ENCODE measurements around the gene DLG2.

Gene DLG2

DNA sequence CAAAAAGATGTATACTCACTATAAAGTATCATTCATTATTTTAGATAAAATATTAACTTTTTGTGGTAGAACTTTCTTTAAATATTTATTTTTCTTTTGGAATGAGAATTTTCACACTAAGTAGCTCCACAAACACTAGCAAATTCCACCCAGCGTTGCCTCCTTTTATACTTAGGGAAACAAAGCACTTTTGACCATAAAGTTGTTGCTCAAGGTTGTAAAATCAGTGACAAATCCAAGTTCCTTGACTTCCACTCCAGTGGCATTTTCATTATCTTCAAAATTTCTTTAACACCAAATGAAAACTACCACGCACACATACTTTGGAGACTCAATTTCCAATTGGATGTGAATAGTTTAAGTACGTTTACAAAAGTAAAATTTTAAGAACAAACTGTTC, 431.2 kb downstream of the DLG2 start:
- TF ChIP-seq EZH2phosphoT487 (IDR thresholded peaks at IDR 0.05; ENCODE audit: borderline replicate concordance, low read length): no peak
- TF ChIP-seq, protein P1, sequence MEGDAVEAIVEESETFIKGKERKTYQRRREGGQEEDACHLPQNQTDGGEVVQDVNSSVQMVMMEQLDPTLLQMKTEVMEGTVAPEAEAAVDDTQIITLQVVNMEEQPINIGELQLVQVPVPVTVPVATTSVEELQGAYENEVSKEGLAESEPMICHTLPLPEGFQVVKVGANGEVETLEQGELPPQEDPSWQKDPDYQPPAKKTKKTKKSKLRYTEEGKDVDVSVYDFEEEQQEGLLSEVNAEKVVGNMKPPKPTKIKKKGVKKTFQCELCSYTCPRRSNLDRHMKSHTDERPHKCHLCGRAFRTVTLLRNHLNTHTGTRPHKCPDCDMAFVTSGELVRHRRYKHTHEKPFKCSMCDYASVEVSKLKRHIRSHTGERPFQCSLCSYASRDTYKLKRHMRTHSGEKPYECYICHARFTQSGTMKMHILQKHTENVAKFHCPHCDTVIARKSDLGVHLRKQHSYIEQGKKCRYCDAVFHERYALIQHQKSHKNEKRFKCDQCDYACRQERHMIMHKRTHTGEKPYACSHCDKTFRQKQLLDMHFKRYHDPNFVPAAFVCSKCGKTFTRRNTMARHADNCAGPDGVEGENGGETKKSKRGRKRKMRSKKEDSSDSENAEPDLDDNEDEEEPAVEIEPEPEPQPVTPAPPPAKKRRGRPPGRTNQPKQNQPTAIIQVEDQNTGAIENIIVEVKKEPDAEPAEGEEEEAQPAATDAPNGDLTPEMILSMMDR (IDR thresholded peaks at IDR 0.05; ENCODE audit: low read depth, low read length, poor library complexity, severe bottlenecking): no peak
- Histone ChIP-seq H3K4me3 (ENCODE audit: low read length) (no peak overlapping the region), H3K4me1 (ENCODE audit: control insufficient read depth, low read length) (no peaks in the 10 kb centered on the region)

DNA sequence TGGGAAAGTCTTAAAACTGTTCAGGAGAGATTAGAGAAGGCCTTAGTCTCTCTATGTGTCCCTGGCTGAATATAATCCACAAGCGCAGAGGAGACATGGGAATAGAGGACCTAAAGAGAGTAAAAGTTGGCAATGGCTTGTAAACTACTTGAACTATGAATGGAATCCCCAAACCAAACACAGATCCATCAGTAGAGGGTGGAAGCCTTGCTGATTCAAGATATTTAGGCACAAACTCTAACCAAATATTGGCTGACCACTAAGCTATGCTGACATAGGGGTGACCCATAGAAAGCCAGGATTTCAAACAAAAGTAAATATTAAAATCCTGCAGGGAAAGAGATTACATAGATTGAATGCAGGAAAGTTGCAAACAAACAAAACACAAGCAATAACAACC, 439.2 kb downstream of the DLG2 start:
- H3K4me3 ChIP-seq (ENCODE audit: low read length): no peak overlapping the region
- H3K79me2 ChIP-seq (ENCODE audit: control insufficient read depth, low read length): no peaks in the 10 kb centered on the region
- no peaks in the 10 kb centered on the region for H3K4me1 ChIP-seq (ENCODE audit: control insufficient read depth, low read length)
- no peak overlapping the region for H3K27ac ChIP-seq (ENCODE audit: low read depth, low read length)
- no peaks in the 10 kb centered on the region for H3K36me3 ChIP-seq (ENCODE audit: control insufficient read depth, low read length)
- H3K4me2 ChIP-seq (ENCODE audit: low read length): no peak overlapping the region
- H3K9me3 ChIP-seq (ENCODE audit: control insufficient read depth, insufficient read depth, low read length): no peaks in the 10 kb centered on the region
- H4K20me1 ChIP-seq (ENCODE audit: control insufficient read depth, insufficient read depth, low read depth, low read length): no peaks in the 10 kb centered on the region
- no peaks in the 10 kb centered on the region for H3K9me2 ChIP-seq (replicated peaks; ENCODE audit: control insufficient read depth, low read length)
- H3F3A ChIP-seq (ENCODE audit: control insufficient read depth, insufficient read depth): no peaks in the 10 kb centered on the region
- no peaks in the 10 kb centered on the region for H3K27me3 ChIP-seq (ENCODE audit: control insufficient read depth, low read length)
- TF ChIP-seq, protein P1 (IDR thresholded peaks at IDR 0.05; ENCODE audit: low read depth, low read length, poor library complexity, severe bottlenecking): no peak
- no peak for TF ChIP-seq EZH2phosphoT487 (IDR thresholded peaks at IDR 0.05; ENCODE audit: borderline replicate concordance, low read length)

More for the DNA sequence above, 431.2 kb downstream of the DLG2 start:
- Histone ChIP-seq H4K20me1 (ENCODE audit: control insufficient read depth, insufficient read depth, low read depth, low read length) (no peaks in the 10 kb centered on the region), H3F3A (ENCODE audit: control insufficient read depth, insufficient read depth) (no peaks in the 10 kb centered on the region), H3K4me2 (ENCODE audit: low read length) (no peak overlapping the region), H3K27me3 (ENCODE audit: control insufficient read depth, low read length) (no peaks in the 10 kb centered on the region), H3K79me2 (ENCODE audit: control insufficient read depth, low read length) (no peaks in the 10 kb centered on the region), H3K36me3 (ENCODE audit: control insufficient read depth, low read length) (no peaks in the 10 kb centered on the region), H3K9me2 (replicated peaks; ENCODE audit: control insufficient read depth, low read length) (no peaks in the 10 kb centered on the region), H3K27ac (ENCODE audit: low read depth, low read length) (no peak overlapping the region), H3K9me3 (ENCODE audit: control insufficient read depth, insufficient read depth, low read length) (no peaks in the 10 kb centered on the region)

DNA sequence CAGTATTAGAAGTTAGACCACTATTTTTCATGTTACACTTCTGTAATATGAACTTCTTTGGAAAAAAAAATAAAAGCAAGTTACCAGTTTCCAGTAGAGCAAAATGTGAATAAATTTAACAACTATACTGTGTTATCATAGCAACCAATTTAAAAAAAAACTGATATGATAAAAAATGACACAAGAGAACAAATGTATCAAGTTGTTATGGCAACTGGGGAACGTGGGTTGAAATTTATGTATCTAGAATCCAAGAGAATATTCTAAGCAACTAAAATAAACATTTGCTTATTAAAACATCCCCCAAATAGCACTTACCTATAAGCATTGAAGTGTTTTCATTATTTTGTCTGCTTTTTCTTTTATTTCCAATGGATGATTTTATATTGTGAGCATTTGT, 442.4 kb downstream of the DLG2 start:
- Histone ChIP-seq H3K27me3 (ENCODE audit: control insufficient read depth, low read length) (no peaks in the 10 kb centered on the region), H3K36me3 (ENCODE audit: control insufficient read depth, low read length) (no peaks in the 10 kb centered on the region), H4K20me1 (ENCODE audit: control insufficient read depth, insufficient read depth, low read depth, low read length) (no peaks in the 10 kb centered on the region), H3F3A (ENCODE audit: control insufficient read depth, insufficient read depth) (no peaks in the 10 kb centered on the region), H3K9me3 (ENCODE audit: control insufficient read depth, insufficient read depth, low read length) (no peaks in the 10 kb centered on the region), H3K27ac (ENCODE audit: low read depth, low read length) (no peak overlapping the region), H3K4me1 (ENCODE audit: control insufficient read depth, low read length) (peaks cover 6% of the 10 kb centered on the region; the same call in 1 of the 2 replicates), H3K9me2 (replicated peaks; ENCODE audit: control insufficient read depth, low read length) (no peaks in the 10 kb centered on the region), H3K4me3 (ENCODE audit: low read length) (no peak overlapping the region), H3K79me2 (ENCODE audit: control insufficient read depth, low read length) (no peaks in the 10 kb centered on the region), H3K4me2 (ENCODE audit: low read length) (no peak overlapping the region)
- TF ChIP-seq, protein P1 (IDR thresholded peaks at IDR 0.05; ENCODE audit: low read depth, low read length, poor library complexity, severe bottlenecking): no peak
- no peak for TF ChIP-seq EZH2phosphoT487 (IDR thresholded peaks at IDR 0.05; ENCODE audit: borderline replicate concordance, low read length)

Data from DOHH2 (cell line).